GM04503 (cell line): ENCODE measurements around the gene SRP68.
"Not testable (repeated sequence)": the region's sequence is repeated elsewhere in the genome, so short reads cannot be mapped to it uniquely, and the experiment has no call there.

Experiments used
- DNase-seq: peaks from one replicate; pipeline ENCODE4 v3.0.0-alpha.2; 2012; ENCODE audit warnings: low read depth

SRP68 gene

GRCh38 chr17:76089680-76090516 is 17.6 kb upstream of the SRP68 start:
- no peak for DNase-seq

DNA sequence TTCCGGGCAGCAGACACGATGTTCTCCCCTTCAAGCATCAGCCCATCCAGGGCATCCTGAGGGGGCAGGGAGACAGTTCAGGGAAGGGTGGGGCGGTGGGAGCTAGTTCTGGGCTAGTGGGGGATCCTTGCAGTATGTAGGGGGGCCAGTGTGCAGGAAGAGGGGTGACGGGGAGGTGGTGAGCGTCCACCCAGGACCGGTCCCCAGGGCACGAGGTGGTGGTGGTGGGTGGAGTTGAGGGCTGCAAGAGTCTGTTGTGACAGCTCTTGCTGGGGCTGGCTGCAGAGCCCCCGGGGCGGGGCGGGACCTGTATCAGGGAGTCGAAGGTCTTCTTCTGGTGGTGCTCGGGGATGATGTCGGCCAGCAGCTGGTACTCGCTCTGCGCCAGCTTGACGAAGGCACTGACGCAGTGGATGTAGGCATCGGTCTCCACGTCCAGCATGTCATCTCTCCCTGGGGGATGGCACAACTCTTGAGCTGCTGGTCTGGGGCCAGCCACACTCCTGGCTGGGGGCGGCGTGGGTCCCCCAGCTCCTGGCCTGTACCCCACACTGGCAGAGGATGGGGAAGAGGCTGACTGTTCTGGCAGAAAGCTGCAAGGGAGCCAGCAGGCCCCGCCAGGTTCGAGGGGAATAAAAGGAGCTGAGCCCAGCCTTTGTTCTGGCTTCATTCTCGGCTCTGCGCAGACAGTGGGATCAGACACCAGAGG is 16.7 kb upstream of the SRP68 start:
- no peak for DNase-seq

GRCh38 chr17:76088041-76088867 is 15.9 kb upstream of the SRP68 start:
- DNase-seq, result no peak

DNA sequence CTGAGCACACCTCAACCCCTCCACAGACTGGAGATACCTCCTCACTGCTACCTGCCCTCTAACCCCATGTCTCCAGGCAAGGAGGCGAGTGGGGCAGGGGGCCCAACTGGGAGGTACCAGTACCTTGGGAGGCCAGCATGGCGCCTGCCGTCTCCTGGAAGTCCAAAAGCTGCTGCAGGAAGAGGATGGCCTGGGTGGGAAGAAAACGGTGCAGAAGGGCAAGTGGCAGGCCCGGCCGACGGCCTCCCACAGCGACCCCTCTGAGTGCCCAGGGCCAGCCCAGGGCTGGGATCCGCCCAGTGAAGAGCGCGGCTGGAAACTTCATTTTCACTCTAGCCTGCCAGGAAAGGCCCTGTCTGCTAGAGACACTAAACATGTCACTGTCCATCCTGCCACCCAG is 15.2 kb upstream of the SRP68 start:
- DNase-seq, result no peak

DNA sequence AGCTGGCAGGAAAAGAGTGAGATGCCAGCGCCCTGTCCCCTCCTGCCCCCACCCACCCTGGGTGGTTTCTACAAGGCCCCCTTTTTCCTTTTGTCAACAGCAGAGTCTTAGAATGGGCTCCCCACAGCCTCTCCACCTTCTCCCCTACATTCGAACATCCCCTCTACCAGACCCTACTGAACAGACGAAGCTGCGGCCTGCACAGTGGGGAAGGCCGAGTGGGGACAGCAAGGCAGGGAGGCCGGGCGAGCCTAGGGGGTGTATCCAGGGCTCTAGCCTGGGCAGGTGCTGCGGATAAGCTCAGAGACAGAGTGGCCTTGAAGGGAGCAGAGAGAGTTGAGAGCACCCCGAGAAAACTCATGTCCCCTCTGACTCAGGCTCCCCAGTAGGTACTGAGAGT is 14.1 kb upstream of the SRP68 start:
- DNase-seq, result no peak

- no peak for DNase-seq
Observed at GRCh38 chr17:76085731-76086366, 13.5 kb upstream of the SRP68 start.

- no peak for DNase-seq
Observed at GRCh38 chr17:76085066-76085730, 12.9 kb upstream of the SRP68 start.

GRCh38 chr17:76083536-76084182 is 11.3 kb upstream of the SRP68 start:
- DNase-seq, result no peak

DNA sequence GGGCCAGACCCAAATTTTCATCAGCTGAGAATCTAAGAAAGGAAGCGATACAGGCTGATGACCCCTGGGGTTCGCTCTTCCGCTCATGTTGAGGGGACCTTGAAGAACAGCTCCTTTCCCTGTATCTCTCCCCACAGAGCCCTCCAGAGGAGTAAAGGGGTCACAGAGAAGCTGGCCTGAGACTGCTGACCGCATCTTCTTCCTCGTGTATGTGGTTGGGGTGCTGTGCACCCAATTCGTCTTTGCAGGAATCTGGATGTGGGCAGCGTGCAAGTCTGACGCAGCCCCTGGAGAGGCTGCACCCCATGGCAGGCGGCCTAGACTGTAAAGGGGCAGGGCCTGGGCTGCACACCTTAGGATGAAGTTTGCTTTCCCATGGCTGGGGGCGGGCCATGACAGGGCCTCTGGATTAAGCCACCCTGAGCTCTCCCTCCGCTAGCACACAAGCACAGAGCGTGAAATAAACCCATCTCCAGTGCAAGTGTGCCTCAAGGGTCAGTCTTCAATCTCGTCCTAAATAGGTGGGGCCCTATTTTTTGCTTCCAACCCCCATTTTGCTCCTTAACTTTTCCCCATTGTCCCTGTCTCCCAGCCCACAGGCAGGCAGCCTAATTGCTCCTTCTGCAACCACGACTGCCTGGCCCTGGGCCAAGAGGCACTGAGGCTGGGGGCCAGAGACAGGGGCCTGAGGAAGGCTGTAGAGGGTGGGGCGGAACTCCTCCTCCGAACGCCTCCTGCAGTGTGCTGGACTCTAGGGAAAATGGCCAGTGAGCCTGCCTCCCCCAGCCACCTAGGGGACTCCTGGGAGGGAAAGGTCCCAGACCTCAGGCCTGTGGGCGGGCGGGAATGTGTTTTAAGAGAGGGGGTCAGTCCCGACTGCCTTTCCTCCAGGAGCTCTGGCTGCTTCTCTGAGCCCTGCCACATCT is 10.3 kb upstream of the SRP68 start:
- DNase-seq, result no peak

DNA sequence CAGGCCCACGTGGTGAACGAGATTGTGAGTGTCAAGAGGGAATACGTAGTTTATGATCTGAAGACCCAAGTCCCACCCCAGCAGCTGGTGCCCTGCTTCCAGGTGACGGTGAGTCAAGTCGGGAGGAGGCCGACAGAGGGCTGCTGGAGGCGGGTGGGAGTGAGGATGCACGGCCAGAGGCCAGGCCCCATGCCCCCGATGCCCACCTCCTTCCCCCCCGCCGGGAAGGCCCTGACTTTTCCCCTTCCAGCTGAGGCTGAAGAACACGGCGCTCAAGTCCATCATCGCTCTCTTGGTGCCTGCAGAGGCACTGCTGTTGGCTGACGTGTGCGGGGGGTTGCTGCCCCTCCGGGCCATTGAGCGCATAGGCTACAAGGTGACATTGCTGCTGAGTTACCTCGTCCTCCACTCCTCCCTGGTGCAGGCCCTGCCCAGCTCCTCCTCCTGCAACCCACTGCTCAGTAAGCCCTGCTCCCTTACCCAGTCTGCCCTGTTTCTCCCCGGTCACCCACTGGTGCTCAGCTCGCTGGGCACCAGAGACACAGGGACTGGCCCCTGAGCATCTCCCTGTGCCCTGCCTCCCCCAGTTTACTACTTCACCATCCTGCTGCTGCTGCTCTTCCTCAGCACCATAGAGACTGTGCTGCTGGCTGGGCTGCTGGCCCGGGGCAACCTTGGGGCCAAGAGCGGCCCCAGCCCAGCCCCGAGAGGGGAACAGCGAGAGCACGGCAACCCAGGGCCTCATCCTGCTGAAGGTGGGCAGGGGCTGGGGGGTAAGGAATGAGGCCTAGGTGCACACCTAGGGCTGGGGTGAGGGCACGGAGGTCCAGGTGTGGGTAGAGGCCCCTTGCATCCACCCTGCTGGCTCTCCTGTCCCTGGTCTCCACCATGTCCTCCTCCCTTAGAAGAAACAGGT is 9.2 kb upstream of the SRP68 start:
- no peak for DNase-seq

GRCh38 chr17:76080768-76081287 is 8.5 kb upstream of the SRP68 start:
- no peak for DNase-seq

DNA sequence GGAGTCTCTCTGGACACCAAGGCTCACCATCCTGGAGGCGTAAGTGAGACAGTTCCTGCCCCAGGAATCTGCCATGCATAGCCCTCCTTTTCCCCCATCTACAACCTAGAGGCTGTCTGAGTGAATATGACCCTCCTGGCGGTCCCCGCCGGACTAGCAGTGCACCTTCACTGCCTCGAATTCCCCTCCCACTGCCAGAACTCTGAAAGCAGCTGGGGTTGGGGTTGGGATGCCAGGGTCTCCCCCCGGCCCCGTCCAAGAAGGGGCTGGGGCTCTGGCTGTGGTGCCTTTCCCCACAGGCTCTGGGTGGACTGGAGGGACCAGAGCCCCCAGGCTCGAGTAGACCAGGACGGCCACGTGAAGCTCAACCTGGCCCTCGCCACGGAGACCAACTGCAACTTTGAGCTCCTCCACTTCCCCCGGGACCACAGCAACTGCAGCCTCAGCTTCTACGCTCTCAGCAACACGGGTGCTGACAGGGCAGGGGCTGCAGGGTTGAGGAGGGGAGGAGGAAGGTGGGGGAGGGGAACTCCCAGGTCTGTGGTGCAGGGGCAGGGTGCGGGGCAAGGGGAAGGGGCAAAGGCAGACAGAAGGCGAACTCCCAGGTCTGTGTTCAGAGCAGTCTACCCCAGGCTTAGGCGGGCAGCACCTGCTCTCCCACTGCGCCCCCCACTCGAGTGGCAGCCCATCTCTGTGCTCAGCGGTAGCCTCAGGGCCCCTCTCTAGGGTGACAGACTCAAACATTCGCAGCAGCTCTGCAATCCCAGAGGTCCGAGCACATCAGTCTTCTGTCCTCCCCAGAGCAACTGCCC is 7.8 kb upstream of the SRP68 start:
- no peak for DNase-seq

- no peak for DNase-seq
Observed at GRCh38 chr17:76079535-76079955, 7.2 kb upstream of the SRP68 start.

DNA sequence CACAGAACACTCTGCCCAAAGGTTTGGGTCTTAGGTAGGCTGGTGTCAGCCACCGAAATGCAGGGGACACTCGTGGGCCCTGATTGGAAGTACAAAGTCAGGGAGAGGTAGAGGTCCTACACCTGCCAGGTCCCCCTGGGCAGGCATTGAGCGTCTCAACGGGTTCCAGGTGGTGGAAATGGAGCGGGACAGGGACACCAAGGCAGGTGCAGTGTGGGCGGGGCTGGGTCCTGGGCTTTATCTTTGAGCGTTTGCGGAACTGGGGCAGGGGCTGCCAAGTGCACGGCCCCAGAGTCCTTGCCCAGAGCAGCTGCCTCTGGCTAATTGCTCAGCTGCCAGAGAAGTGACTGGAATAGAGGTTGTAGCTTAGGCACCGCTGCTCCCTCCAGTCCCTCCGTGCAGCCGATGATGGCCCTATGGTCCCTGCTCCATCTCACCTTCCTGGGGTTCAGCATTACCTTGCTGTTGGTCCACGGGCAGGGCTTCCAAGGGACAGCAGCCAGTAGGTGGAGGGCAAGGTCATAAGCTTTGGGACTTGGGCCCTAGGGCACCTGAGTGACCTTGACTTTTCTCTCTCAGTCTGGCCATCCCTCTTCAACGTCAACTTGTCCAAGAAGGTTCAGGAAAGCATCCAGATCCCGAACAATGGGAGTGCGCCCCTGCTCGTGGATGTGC is 6.7 kb upstream of the SRP68 start, which contains the start of gene ZACN:
Gene ZACN, plus strand, starts transcription at position 323 of the 675 bp plus-strand sequence. Its CDS starts 83 bp downstream, at position 406.
- no peak for DNase-seq

DNA sequence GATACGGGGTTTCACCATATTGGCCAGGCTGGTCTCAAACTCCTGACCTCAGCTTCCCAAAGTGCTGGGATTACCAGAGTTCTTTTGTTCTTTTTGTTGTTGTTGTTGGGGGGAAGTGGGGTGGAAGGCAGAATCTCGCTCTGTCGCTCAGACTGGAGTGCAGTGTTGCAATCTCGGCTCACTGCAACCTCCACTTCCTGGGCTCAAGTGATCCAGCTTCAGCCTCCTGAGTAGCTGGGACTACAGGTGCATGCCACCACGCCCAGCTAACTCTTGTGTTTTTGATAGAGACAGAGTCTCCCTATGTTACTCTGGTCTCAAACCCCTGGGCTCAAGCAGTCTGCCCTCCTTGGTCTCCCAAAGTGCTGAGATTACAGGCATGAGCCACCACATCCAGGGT is 6.1 kb upstream of the SRP68 start:
- DNase-seq, result not testable (repeated sequence)

- DNase-seq, result no peak
Observed at GRCh38 chr17:76077584-76078110, 5.3 kb upstream of the SRP68 start.
